ENCODE measurements around the gene NEGR1.

Gene NEGR1

GRCh38 chr1:71967670-71968069 is 314.7 kb downstream of the NEGR1 start:
- DNase-seq (ENCODE audit: low read depth), result no peak
- H3K4me3 ChIP-seq (ENCODE audit: low read depth, low read length), result no peak overlapping the region
- no peak for TF ChIP-seq POLR2A (IDR thresholded peaks at IDR 0.05; ENCODE audit: extremely low read depth, insufficient read length)
- TF ChIP-seq CTCF (IDR thresholded peaks at IDR 0.05; ENCODE audit: low read depth, low read length), result no peak
- TF ChIP-seq MAX (IDR thresholded peaks at IDR 0.05; ENCODE audit: low read depth, low read length), result no peak
- TF ChIP-seq MYC (IDR thresholded peaks at IDR 0.05; ENCODE audit: low read depth, low read length), result no peak

GRCh38 chr1:71964188-71964587 is 318.2 kb downstream of the NEGR1 start:
- no peak overlapping the region for H3K4me3 ChIP-seq (ENCODE audit: low read depth, low read length)
- TF ChIP-seq CTCF (IDR thresholded peaks at IDR 0.05; ENCODE audit: low read depth, low read length), result no peak
- no peak for TF ChIP-seq MYC (IDR thresholded peaks at IDR 0.05; ENCODE audit: low read depth, low read length)
- no peak for TF ChIP-seq POLR2A (IDR thresholded peaks at IDR 0.05; ENCODE audit: extremely low read depth, insufficient read length)
- TF ChIP-seq MAX (IDR thresholded peaks at IDR 0.05; ENCODE audit: low read depth, low read length), result no peak
- DNase-seq (ENCODE audit: low read depth), result no peak

- no peak for DNase-seq (ENCODE audit: low read depth)
- H3K4me3 ChIP-seq (ENCODE audit: low read depth, low read length), result no peak overlapping the region
- TF ChIP-seq MAX (IDR thresholded peaks at IDR 0.05; ENCODE audit: low read depth, low read length), result no peak
- no peak for TF ChIP-seq CTCF (IDR thresholded peaks at IDR 0.05; ENCODE audit: low read depth, low read length)
These were observed 325.6 kb downstream of the NEGR1 start for GRCh38 chr1:71956613-71957285.

- no peak overlapping the region for H3K4me3 ChIP-seq (ENCODE audit: low read depth, low read length)
- no peak for TF ChIP-seq CTCF (IDR thresholded peaks at IDR 0.05; ENCODE audit: low read depth, low read length)
- no peak for TF ChIP-seq MYC (IDR thresholded peaks at IDR 0.05; ENCODE audit: low read depth, low read length)
- TF ChIP-seq POLR2A (IDR thresholded peaks at IDR 0.05; ENCODE audit: extremely low read depth, insufficient read length), result no peak
- TF ChIP-seq MAX (IDR thresholded peaks at IDR 0.05; ENCODE audit: low read depth, low read length), result no peak
- DNase-seq (ENCODE audit: low read depth), result no peak
These were observed 331.8 kb downstream of the NEGR1 start for GRCh38 chr1:71950579-71950978.

- H3K4me3 ChIP-seq (ENCODE audit: low read depth, low read length), result no peak overlapping the region
- TF ChIP-seq MYC (IDR thresholded peaks at IDR 0.05; ENCODE audit: low read depth, low read length) (no peak), CTCF (IDR thresholded peaks at IDR 0.05; ENCODE audit: low read depth, low read length) (no peak), POLR2A (IDR thresholded peaks at IDR 0.05; ENCODE audit: extremely low read depth, insufficient read length) (no peak), MAX (IDR thresholded peaks at IDR 0.05; ENCODE audit: low read depth, low read length) (no peak)
- no peak for DNase-seq (ENCODE audit: low read depth)
These were observed 332.7 kb downstream of the NEGR1 start for GRCh38 chr1:71949681-71950080.

All from NB4 (cell line).